Endothelial cell of umbilical vein (primary cell): ENCODE data around the gene GBF1.

Source experiments
- CTCF ChIP-seq, 2 donors: IDR thresholded peaks; 1 replicate in 1 of 2; 2 replicates in 1 of 2; pipeline ENCODE4 v1.5.1; 2011; ENCODE audit warnings: low read length in 2 of 2, mild to moderate bottlenecking in 2 of 2, moderate library complexity in 2 of 2, control low read depth in 1 of 2, inconsistent platforms in 1 of 2, low read depth in 1 of 2; ENCODE audit not compliant: insufficient read depth in 1 of 2; ENCODE audit errors: extremely low read depth in 1 of 2
- EZH2 ChIP-seq: IDR thresholded peaks from 2 replicates; pipeline ENCODE4 v1.6.1; 2012; ENCODE audit warnings: borderline replicate concordance, low read depth, mild to moderate bottlenecking, moderate library complexity, low read length, inconsistent platforms; ENCODE audit not compliant: severe bottlenecking
- FOS ChIP-seq: IDR thresholded peaks from 2 replicates; pipeline ENCODE4 v1.6.1; 2011; ENCODE audit warnings: mild to moderate bottlenecking, low read length, moderate library complexity, borderline replicate concordance; ENCODE audit not compliant: insufficient read depth
- GATA2 ChIP-seq: IDR thresholded peaks from 2 replicates; pipeline ENCODE4 v1.7.0; 2011; ENCODE audit warnings: low read depth, mild to moderate bottlenecking, moderate library complexity, mixed read lengths, low read length; ENCODE audit not compliant: insufficient read length, insufficient read depth
- JUN ChIP-seq: IDR thresholded peaks from 2 replicates; pipeline ENCODE4 v1.6.1; 2011; ENCODE audit warnings: borderline replicate concordance, low read depth; ENCODE audit not compliant: insufficient read length, insufficient read depth
- POLR2A ChIP-seq: IDR thresholded peaks from 2 replicates; pipeline ENCODE4 v1.6.1; 2012; ENCODE audit warnings: low read depth, mild to moderate bottlenecking, control low read depth, low read length
- POLR2AphosphoS5 ChIP-seq: IDR thresholded peaks from 2 replicates; pipeline ENCODE4 v1.6.1; 2012; ENCODE audit warnings: low read depth, mild to moderate bottlenecking, control low read depth, low read length, moderate library complexity; ENCODE audit not compliant: insufficient read depth

- no peak for TF ChIP-seq CTCF (IDR thresholded peaks at IDR 0.05; ENCODE audit: extremely low read depth in 1 of 2, insufficient read depth in 1 of 2, low read depth in 1 of 2, low read length in 2 of 2)
- TF ChIP-seq JUN = no peak
- no peak for TF ChIP-seq FOS
- no peak for TF ChIP-seq EZH2
- TF ChIP-seq POLR2A = no peak
- no peak for TF ChIP-seq GATA2
- TF ChIP-seq POLR2AphosphoS5 = no peak
Measured at GRCh38 chr10:102376901-102377300, 131.6 kb downstream of the GBF1 start.
